ENCODE results near the gene GPR132.

- TF ChIP-seq, protein P1, sequence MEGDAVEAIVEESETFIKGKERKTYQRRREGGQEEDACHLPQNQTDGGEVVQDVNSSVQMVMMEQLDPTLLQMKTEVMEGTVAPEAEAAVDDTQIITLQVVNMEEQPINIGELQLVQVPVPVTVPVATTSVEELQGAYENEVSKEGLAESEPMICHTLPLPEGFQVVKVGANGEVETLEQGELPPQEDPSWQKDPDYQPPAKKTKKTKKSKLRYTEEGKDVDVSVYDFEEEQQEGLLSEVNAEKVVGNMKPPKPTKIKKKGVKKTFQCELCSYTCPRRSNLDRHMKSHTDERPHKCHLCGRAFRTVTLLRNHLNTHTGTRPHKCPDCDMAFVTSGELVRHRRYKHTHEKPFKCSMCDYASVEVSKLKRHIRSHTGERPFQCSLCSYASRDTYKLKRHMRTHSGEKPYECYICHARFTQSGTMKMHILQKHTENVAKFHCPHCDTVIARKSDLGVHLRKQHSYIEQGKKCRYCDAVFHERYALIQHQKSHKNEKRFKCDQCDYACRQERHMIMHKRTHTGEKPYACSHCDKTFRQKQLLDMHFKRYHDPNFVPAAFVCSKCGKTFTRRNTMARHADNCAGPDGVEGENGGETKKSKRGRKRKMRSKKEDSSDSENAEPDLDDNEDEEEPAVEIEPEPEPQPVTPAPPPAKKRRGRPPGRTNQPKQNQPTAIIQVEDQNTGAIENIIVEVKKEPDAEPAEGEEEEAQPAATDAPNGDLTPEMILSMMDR (IDR thresholded peaks at IDR 0.05) = no peak
- TF ChIP-seq EZH2 (IDR thresholded peaks at IDR 0.05; ENCODE audit: borderline replicate concordance, insufficient read depth, low read depth, low read length, poor library complexity, severe bottlenecking) = no peak
Measured at GRCh38 chr14:105070760-105071137, 5.5 kb upstream of the GPR132 start.
